DOHH2 (cell line): ENCODE measurements around the gene CIDEB.

Experiments used
- H3F3A ChIP-seq: fragments of 200-600 bp; sonication (generic), shearing (Covaris generic); 2 replicates; pipeline ENCODE4 v1.6.0; 2016; ENCODE audit warnings: antibody characterized with exemption, mild to moderate bottlenecking; ENCODE audit not compliant: control insufficient read depth, insufficient read depth
- H3K27ac ChIP-seq: fragments of 200-600 bp; sonication (generic); 2 replicates; pipeline ENCODE4 v1.5.1; 2014; ENCODE audit warnings: low read depth, mild to moderate bottlenecking, low read length, moderate library complexity
- H3K27me3 ChIP-seq: fragments of 200-600 bp; sonication (generic); 2 replicates; pipeline ENCODE4 v1.6.1; 2014; ENCODE audit warnings: mild to moderate bottlenecking, low read length, mixed read lengths; ENCODE audit not compliant: control insufficient read depth
- H3K36me3 ChIP-seq: fragments of 200-600 bp; sonication (generic); 2 replicates; pipeline ENCODE4 v1.6.1; 2014; ENCODE audit warnings: mild to moderate bottlenecking, low read length, moderate library complexity, mixed read lengths; ENCODE audit not compliant: control insufficient read depth
- H3K4me1 ChIP-seq: fragments of 200-600 bp; sonication (generic); 2 replicates; pipeline ENCODE4 v1.6.1; 2014; ENCODE audit warnings: mild to moderate bottlenecking, low read length, mixed read lengths; ENCODE audit not compliant: control insufficient read depth
- H3K4me2 ChIP-seq: fragments of 200-600 bp; sonication (generic); 2 replicates; pipeline ENCODE4 v1.6.0; 2014; ENCODE audit warnings: mild to moderate bottlenecking, low read length, moderate library complexity
- H3K4me3 ChIP-seq: fragments of 200-600 bp; sonication (generic); 2 replicates; pipeline ENCODE4 v1.5.1; 2014; ENCODE audit warnings: mild to moderate bottlenecking, low read length, mixed read lengths
- H3K79me2 ChIP-seq: fragments of 200-600 bp; sonication (generic); 2 replicates; pipeline ENCODE4 v1.6.1; 2014; ENCODE audit warnings: mild to moderate bottlenecking, low read length, mixed read lengths; ENCODE audit not compliant: control insufficient read depth
- H3K9me2 ChIP-seq: fragments of 200-600 bp; sonication (generic); replicated peaks from 2 replicates; pipeline ENCODE4 v1.6.1; 2014; ENCODE audit warnings: mild to moderate bottlenecking, low read length, mixed read lengths; ENCODE audit not compliant: control insufficient read depth
- H3K9me3 ChIP-seq: fragments of 200-600 bp; sonication (generic); 2 replicates; pipeline ENCODE4 v1.6.1; 2014; ENCODE audit warnings: antibody characterized with exemption, low read length, mixed read lengths; ENCODE audit not compliant: control insufficient read depth, insufficient read depth
- H4K20me1 ChIP-seq: fragments of 200-600 bp; sonication (generic); 2 replicates; pipeline ENCODE4 v1.6.0; 2014; ENCODE audit warnings: low read depth, mild to moderate bottlenecking, antibody characterized with exemption, low read length, moderate library complexity; ENCODE audit not compliant: control insufficient read depth, insufficient read depth
- EZH2phosphoT487 ChIP-seq: fragments of 200-600 bp; sonication (generic); IDR thresholded peaks from 2 replicates; pipeline ENCODE4 v1.6.1; 2017; ENCODE audit warnings: borderline replicate concordance, mild to moderate bottlenecking, antibody characterized with exemption, low read length, moderate library complexity, mixed read lengths
- TF ChIP-seq, protein P1 (sequence below): fragments of 200-600 bp; sonication (generic); IDR thresholded peaks from one replicate; pipeline ENCODE4 v1.5.1; 2014; ENCODE audit warnings: antibody characterized with exemption, mild to moderate bottlenecking, low read depth, low read length; ENCODE audit not compliant: poor library complexity, severe bottlenecking

Gene CIDEB

DNA sequence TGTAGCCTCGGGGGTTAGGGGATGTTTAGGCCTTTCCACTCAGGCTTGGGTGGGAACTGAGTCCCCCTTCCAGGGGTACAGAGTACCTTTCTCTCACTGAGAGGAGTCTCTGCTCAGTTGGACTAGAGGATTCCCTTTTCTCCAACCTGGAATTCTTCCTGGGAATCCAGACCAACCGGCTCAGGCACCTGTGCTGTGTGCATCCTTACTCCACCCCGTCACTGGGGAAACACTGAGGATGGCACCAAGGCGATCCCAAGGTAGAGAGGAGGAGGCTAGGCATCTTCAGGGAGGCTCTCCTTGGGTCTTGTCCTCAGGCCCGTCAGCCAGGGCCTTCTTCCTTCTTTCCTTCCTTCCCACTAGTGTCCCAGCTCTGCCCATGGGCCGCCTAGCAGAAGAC, 43.9 kb downstream of the CIDEB start:
- no peak for TF ChIP-seq EZH2phosphoT487
- TF ChIP-seq, protein P1, sequence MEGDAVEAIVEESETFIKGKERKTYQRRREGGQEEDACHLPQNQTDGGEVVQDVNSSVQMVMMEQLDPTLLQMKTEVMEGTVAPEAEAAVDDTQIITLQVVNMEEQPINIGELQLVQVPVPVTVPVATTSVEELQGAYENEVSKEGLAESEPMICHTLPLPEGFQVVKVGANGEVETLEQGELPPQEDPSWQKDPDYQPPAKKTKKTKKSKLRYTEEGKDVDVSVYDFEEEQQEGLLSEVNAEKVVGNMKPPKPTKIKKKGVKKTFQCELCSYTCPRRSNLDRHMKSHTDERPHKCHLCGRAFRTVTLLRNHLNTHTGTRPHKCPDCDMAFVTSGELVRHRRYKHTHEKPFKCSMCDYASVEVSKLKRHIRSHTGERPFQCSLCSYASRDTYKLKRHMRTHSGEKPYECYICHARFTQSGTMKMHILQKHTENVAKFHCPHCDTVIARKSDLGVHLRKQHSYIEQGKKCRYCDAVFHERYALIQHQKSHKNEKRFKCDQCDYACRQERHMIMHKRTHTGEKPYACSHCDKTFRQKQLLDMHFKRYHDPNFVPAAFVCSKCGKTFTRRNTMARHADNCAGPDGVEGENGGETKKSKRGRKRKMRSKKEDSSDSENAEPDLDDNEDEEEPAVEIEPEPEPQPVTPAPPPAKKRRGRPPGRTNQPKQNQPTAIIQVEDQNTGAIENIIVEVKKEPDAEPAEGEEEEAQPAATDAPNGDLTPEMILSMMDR, result no peak
- Histone ChIP-seq H3K79me2 (no peaks in the 10 kb centered on the region), H3K4me3 (no peak overlapping the region), H4K20me1 (no peaks in the 10 kb centered on the region), H3K4me1 (no peaks in the 10 kb centered on the region), H3K27ac (no peak overlapping the region), H3F3A (no peaks in the 10 kb centered on the region), H3K36me3 (no peaks in the 10 kb centered on the region), H3K4me2 (no peak overlapping the region), H3K9me2 (no peaks in the 10 kb centered on the region), H3K9me3 (no peaks in the 10 kb centered on the region), H3K27me3 (no peaks in the 10 kb centered on the region)

DNA sequence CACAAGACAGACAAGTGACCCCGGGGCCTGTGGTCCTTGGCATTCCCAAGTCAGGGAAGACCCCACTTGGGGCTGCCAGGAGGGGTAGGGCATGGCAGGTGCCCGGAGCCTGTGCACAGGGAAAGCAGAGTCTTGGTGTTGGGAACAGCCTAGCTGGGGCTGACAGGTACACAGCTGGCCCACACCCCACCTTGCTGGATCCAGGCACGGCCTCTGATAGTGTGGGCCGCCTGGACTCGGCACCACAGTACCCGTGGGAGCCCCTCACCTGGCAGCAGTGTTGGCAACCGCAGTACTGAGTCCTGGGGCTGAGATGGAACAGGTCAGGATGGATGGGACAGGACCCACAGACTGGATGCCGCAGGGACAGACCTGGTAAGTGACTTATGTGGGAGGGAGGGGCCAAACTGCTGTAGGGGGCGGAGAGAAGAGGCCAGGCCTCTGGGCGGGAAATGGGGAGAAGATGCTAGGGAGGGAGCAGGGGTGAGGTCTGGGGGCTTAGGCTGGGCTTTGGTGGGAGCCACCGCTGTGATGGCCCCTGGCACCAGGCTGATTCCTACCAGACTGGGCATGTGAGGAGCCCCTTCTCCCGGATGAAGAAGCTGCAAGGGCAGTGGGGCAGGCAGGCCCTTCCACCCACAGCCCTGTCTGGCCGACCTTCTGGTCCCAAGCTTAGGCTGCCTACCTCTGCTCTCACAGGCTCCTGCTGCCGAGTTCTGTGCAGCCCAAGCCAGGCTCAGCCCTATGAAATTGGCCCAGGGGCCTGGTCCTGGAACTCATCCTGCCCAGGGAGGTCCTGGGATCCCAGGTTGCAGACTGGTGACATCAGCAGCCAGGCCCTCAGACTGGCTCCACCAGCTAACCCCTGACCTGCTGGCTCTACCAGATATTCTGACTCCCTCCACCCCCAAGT, 44.7 kb downstream of the CIDEB start, which contains the start of gene TGM1:
TGM1 (minus strand) TSS at position 357 of the 913 bp plus-strand sequence. CDS start 825 bp downstream, outside the sequence.
- Histone ChIP-seq H3K4me1 (no peaks in the 10 kb centered on the region), H3K9me2 (no peaks in the 10 kb centered on the region), H3K9me3 (no peaks in the 10 kb centered on the region), H3K36me3 (no peaks in the 10 kb centered on the region), H3K27me3 (no peaks in the 10 kb centered on the region), H3K4me3 (no peak within 1 kb of the TSS), H3K27ac (no peak within 1 kb of the TSS), H3F3A (no peaks in the 10 kb centered on the region), H4K20me1 (no peaks in the 10 kb centered on the region), H3K79me2 (no peaks in the 10 kb centered on the region), H3K4me2 (no peak within 1 kb of the TSS)
- no peak for TF ChIP-seq EZH2phosphoT487
- TF ChIP-seq, protein P1, result no peak

DNA sequence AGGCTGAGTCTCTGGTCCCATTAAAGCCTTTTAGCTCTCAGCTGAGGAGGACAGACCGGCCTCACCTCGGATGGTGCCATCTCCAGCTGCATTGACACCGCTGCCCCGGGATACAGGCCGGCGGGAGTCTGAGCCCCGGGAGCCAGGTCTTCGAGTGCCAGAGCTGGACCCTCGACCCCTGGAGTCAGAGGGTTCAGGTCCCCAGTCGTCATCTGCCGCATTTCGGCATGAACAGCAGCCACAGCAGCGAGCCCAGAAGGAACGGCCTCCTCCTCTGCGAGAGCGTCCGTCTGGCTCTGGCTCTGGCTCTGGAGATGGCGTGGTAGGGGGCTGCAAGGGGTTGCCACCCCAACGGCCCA, 45.8 kb downstream of the CIDEB start:
- no peaks in the 10 kb centered on the region for H3K27me3 ChIP-seq
- H3K27ac ChIP-seq, result no peak overlapping the region
- no peaks in the 10 kb centered on the region for H3K9me3 ChIP-seq
- no peak overlapping the region for H3K4me3 ChIP-seq
- H3K9me2 ChIP-seq, result no peaks in the 10 kb centered on the region
- no peaks in the 10 kb centered on the region for H4K20me1 ChIP-seq
- no peaks in the 10 kb centered on the region for H3K4me1 ChIP-seq
- no peaks in the 10 kb centered on the region for H3K79me2 ChIP-seq
- H3F3A ChIP-seq, result peaks cover 3% of the 10 kb centered on the region; the same call in 1 of the 2 replicates
- H3K36me3 ChIP-seq, result no peaks in the 10 kb centered on the region
- no peak overlapping the region for H3K4me2 ChIP-seq
- TF ChIP-seq, protein P1, result no peak
- no peak for TF ChIP-seq EZH2phosphoT487
